K562 treated with DMSO at 1 percent for 48 hours (cell line): Measurements from ENCODE around the gene ZNF184. TPM values are rescaled to one million over a fixed set of nuclear protein-coding genes. Genes with fewer than 3 reads are reported as not detected.

Experiments used
- total RNA-seq: library from RNA; unstranded; fragments of 300-600 nt; gene quantifications from 2 replicates; pipeline ENCODE4 v1.2.3, GENCODE V29; 2022; ENCODE audit warnings: low replicate concordance; ENCODE audit errors: extremely low read depth

ZNF184 gene
- not detected in 2 replicates for total RNA-seq

GRCh38 chr6:27472617-27473400, at the start of gene ZNF184:
TSS of gene ZNF184 (minus strand) at chr6:27473105. CDS start at chr6:27472294, 811 bp downstream.

Other genes with a start within 250 kb of the ZNF184 start
- gene PRSS16, start 225.4 kb downstream of the ZNF184 start, total RNA-seq, result not detected in 2 replicates
- not detected in 2 replicates for gene POM121L2, start 160.8 kb downstream of the ZNF184 start, total RNA-seq
- not detected in 2 replicates for gene ZNF391, start 84.3 kb downstream of the ZNF184 start, total RNA-seq